HG02943 (cell line): ENCODE measurements around the gene DUSP2.

ENCODE experiments used
- ATAC-seq: cut with Tn5 transposase; IDR thresholded peaks from one replicate; pipeline ENCODE4 v1.9.1; 2021; ENCODE audit warnings: mild to moderate bottlenecking, low read depth, moderate library complexity; ENCODE audit not compliant: unreplicated experiment

DUSP2 gene

GRCh38 chr2:96145036-96145847, at the start of gene DUSP2:
Gene DUSP2, minus strand, starts transcription at chr2:96145440. Its CDS starts 86 bp downstream, at chr2:96145354.
- ATAC-seq = peak; percentile 45

- no peak for ATAC-seq
These were observed 46.9 kb upstream of the DUSP2 start for GRCh38 chr2:96191937-96192670.

DNA sequence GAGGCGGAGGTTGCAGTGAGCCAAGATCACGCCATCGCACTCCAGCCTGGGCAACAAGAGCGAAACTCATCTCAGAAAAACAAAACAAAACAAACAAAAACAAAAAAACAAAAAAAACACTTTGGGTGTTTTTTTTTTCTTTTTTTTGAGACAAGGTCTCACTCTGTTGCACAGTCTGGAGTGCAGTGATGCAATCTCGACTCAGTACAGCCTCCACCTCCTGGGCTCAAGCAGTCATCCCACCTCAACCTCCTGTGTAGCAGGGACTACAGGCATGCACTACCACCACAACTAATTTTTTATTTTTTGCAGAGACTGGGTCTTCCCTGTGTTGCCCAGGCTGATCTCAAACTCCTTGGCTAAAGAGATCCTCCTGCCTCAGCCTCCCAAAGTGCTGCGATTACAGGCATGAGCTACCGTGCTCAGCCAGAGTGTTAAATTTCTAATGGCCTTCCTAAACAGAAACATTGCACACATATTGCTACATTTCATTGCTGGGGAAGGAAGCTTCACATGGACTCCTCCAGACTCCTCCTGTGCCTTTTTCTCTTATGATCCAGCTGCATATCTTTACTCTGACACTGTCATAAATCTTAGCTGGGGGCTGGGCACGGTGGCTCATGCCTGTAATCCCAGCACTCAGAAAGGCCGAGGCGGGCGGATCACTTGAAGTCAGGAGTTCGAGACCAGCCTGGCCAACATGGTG, 43.7 kb upstream of the DUSP2 start:
- no peak for ATAC-seq

DNA sequence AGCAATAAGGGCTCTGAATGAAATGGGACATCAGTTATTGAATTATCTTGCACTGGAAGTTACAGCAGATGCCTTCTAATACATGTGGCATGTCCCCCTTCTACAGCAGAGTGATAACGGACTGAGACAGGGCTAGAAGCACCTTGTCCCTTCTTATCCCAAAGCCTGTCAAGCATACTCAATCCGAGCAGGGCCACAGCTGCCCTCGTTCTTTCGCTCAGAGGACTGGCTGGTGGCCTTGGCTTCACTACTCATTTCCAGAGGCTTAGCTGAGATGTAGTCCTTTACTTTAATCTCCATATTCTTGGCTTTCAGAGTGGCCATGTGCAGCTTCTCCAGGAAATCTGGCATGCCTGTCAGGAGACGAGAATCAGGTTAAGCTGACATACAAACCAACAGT, 41.3 kb upstream of the DUSP2 start:
- ATAC-seq = no peak

GRCh38 chr2:96185516-96185915, 40.3 kb upstream of the DUSP2 start:
- no peak for ATAC-seq

GRCh38 chr2:96184989-96185388, 39.7 kb upstream of the DUSP2 start:
- ATAC-seq = no peak

- ATAC-seq = no peak
These were observed 38.9 kb upstream of the DUSP2 start for GRCh38 chr2:96184188-96184587.

DNA sequence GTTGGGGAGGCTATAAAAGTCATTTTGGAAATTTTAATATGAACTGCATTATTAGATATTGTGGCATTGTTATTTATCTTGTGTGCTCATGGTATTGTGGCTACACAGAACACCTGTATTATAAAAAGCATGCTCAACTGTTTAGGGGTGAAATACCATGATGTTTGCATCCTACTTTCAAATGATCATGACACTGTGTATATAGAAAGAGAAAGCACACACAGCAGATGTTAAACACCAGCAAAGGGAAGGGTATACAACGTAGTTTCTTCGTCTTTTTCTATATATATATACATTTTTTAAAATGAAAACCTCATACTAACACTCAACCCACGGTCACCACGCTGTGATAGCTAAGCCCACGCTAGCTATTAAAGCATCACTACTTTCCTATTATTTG, 36.3 kb upstream of the DUSP2 start:
- ATAC-seq = no peak

DNA sequence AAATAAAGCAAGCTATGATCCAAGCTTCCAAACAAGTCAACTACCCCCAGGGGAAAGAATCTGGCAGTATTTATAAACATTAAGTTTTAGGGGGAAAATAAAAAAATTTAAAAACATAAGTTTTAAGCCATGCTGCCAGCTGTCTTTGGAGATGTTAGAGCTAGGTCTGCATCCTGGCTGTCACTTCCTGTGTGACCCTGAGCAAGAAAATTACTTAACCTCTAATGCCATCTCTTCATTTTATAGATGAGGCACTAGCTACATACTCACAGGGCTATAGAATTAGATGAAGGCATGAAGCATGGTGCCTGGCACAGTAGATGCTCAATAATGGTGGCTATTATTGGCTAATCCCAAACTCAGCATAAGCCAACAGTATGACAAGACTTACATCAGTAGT, 35.3 kb upstream of the DUSP2 start:
- no peak for ATAC-seq

DNA sequence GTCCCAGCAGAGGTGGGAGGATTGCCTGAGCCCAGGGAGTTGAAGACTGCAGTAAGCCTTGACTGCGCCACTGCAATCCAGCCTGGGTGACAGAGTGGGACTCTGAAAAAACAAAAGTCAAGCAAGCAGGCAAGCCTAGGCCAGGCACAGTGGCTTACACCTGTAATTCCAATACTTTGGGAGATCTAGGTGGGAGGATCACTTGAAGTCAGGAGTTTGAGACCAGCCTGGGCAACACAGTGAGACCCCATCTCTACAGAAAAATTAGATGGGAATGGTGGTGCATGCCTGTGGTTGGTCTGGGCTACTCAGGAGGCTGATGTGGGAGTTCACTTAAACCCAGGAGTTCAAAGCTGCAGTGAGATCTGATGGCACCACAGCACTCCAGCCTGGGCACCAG, 34.8 kb upstream of the DUSP2 start:
- no peak for ATAC-seq

DNA sequence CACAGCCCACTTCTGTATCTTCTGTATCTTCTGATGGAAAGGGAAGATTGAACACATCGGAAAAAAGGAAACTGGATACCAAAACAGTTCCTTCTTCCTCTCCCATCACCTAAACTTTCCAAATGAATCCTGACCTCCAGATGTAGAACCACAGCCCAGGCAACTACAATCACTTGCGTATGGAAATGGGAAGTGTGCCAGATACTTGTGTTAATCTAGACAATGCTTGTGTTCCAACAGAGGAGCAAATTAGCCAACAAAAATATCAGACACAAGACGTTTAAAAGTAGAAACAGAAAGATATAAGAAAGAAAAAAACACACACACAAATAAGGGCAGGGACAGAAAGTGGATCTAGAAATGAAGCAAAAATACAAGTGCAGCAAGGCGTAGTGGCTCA, 31.4 kb upstream of the DUSP2 start:
- no peak for ATAC-seq

DNA sequence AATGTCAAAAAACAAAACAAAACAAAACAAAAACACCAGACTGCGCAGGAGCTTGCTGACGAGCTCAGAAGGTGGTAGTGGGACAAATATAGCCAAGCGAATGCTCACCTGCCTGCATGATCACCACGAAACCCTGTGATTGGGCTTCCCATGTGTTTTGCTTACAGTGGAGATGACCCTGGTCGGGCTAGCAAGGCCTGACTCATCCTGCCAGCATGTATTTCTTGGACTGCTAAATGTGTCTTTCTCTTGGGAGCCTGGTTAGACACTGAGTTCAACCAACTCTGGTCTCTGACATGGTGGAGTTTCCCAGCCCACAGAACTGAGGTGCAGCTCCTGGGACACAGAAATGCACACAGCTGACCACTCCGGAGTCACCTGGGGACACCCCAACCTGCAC, 30.7 kb upstream of the DUSP2 start:
- no peak for ATAC-seq

DNA sequence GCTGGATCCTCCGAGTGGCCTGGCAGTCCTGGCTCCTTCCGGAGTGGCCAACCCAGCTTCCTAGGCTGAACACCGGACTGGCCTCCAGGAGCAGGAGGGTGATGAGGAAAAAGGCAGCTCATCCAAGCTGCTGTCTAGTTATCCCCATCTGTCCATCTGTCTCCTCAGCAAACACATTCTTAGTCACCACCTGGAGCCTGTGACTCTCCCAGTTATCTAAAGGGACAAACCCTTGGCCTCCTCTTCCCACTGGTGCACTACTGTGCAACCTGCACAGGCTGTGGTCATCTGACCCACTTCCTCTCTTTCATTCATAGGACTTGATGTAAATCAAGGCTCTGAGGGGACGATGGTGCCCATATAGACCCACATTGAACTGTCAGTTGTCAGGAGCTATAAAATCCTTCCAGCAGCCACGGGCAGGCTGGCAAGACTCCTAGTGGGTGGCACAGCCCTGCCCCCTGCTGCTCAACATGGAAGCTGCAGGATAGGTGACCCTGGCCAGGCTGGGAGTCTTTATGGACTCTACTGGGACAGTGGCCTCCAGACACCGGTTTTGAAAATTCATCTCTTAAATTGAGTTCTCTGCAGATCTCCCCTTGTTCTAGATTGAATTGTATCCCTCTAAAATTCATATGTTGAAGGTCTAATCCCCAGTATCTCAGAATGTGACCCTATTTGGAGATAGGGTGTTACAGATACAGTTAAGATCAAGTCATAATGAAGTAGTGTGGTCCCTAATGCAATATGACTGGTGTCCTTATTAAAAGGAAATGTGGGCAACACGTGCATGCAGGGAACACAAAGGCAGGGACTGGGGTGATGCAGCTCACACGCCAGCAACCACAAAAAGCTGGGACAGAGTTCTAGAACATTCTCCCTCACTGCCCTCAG, 29.3 kb upstream of the DUSP2 start:
- ATAC-seq = no peak

GRCh38 chr2:96171831-96172230, 26.6 kb upstream of the DUSP2 start:
- ATAC-seq = no peak

DNA sequence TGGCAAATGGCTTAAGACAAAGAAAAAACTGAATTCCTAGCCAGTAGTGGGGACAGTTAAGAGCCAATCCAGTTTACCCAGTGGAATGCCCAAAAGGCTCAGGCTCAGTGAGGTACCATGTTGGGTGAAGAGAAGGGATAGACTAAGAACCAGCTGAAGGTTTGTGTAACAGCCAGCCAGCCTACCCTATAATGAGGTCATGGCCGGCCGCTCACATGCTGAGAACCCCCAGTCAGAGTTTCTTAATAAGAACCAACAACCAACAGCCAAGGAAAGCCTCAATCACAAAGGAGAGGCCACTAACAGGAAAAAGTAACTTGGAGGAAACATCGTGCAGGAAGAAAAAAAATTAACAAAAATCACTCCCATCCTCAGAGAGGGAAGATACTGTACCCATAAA, 25.4 kb upstream of the DUSP2 start:
- ATAC-seq = no peak

- ATAC-seq = no peak
These were observed 24.7 kb upstream of the DUSP2 start for GRCh38 chr2:96169868-96170507.

- no peak for ATAC-seq
These were observed 22.3 kb upstream of the DUSP2 start for GRCh38 chr2:96167407-96168013.

GRCh38 chr2:96164459-96165184, 19.4 kb upstream of the DUSP2 start:
- ATAC-seq = peak; percentile 68
